Erythroblast (primary cell): ENCODE measurements around the gene KCNAB2.

Experiments used
- GATA1 ChIP-seq: IDR thresholded peaks from 2 replicates; pipeline ENCODE4 v1.6.1; 2011; ENCODE audit warnings: low read depth, mild to moderate bottlenecking, control low read depth, low read length, moderate library complexity
- POLR2A ChIP-seq: IDR thresholded peaks from 2 replicates; pipeline ENCODE4 v1.6.1; 2011; ENCODE audit warnings: mild to moderate bottlenecking, low read length

GRCh38 chr1:6059866-6060265 lies 14.2 kb downstream of the KCNAB2 start:
- no peak for TF ChIP-seq POLR2A
- TF ChIP-seq GATA1 = no peak
